ENCODE data around the gene CHDH.

Gene CHDH

DNA sequence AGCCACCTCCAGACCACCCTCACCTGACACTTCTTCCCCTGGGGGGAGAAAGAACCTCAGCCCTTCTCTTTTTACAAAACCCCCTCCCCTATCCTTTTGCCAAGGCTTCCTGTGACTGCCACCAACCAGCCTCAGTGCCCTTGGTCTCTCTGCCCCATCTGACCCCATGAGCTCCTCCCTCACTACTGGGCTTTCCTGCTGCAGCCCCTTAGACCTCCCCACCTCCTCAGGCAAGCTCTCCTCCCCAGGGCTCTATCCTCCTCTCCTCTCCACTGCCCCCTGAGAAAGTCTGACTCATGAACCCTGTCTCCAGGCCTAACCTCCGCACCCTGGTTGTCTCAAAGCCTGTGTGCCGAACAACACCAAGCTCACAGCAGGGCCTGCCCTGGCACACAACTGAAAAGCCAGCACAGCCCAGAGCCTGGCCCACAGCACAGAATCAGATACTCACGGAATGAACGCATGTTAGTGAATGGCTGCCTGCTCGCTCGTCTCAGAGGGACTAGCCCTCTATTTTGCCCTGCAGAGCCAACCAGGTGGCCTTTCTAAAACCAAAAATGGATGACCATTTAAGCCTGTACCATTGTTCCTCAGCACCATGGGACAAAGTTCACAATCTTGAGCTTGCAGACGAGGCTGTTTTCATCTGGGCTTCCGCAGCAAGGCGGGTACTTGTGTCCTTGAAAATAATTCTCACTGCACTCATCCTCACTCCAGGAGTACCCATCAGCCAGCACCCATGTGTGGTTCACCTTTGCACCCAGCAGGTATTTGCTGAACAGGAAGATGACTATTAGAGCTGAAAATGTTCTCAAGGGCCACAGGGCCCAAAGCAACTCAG is 1.7 kb downstream of the CHDH start:
- no peak overlapping the region for H3K4me3 ChIP-seq
- no peaks in the 10 kb centered on the region for H3K9me3 ChIP-seq (ENCODE audit: low read depth, low read length)
- TF ChIP-seq EZH2 (IDR thresholded peaks at IDR 0.05) = no peak
- no peak for TF ChIP-seq POLR2AphosphoS5 (IDR thresholded peaks at IDR 0.05; ENCODE audit: borderline replicate concordance, low read depth, low read length)
- no peak for TF ChIP-seq FOXP2 (optimal IDR thresholded peaks at IDR 0.05; ENCODE audit: control extremely low read depth, extremely low read length, insufficient read depth)
- H3K9ac ChIP-seq (ENCODE audit: insufficient read length) = no peak overlapping the region
- no peaks in the 10 kb centered on the region for H3K36me3 ChIP-seq (ENCODE audit: insufficient read depth, low read length)
- no peak overlapping the region for H3K27ac ChIP-seq
- DNase-seq (ENCODE audit: low read depth, low spot score) = no peak

DNA sequence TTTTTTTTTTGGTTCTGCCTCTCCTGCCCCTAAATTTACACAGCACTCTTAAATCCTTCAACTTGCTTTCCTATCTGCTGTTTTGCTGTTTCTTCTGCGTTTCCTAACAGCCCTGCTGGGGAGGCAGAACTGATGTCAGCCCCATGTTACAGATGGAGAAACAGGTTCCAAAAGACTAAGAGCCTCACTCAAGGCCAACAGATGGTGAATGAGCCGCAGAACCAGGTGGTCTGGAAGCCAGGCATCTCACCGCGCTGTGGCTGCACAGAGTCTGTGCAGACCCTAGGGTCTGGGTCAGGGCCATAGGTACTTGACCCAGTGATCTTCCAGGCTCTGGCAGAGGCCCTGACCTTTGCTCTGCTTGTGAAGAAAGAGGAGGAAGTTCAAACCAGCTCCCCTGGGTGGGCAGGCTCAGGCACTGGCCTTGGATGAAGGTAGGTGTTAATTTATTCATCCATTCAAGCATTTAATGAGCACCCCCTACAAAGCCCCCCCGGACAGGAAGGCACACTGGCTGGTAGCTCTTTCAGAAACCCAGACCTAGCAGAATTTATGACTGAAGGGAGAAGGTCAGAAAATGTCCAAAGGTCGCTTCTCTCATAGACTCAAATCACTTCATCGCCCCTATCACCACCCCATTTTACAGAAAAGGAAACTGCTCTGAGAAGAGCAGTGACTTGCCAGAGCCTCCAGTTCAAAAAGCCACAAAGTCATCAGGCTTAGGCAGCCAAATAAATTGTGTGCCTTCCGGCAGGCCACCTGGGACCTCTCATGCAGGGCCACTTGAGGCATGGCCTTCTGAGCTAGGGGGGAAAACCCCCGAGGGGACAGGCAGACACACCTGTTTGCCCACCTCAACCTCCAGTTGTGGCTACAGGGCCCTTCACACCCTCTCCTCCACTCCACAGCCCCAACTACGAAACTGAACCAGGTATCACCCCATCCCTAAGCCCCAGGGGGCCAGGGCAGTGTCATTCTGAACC is 2.7 kb downstream of the CHDH start:
- Histone ChIP-seq H3K4me3 (no peak overlapping the region), H3K9ac (ENCODE audit: insufficient read length) (no peak overlapping the region), H3K36me3 (ENCODE audit: insufficient read depth, low read length) (no peaks in the 10 kb centered on the region), H3K9me3 (ENCODE audit: low read depth, low read length) (no peaks in the 10 kb centered on the region), H3K27ac (no peak overlapping the region)
- DNase-seq (ENCODE audit: low read depth, low spot score) = no peak
- TF ChIP-seq FOXP2 (optimal IDR thresholded peaks at IDR 0.05; ENCODE audit: control extremely low read depth, extremely low read length, insufficient read depth) (no peak), EZH2 (IDR thresholded peaks at IDR 0.05) (no peak), POLR2AphosphoS5 (IDR thresholded peaks at IDR 0.05; ENCODE audit: borderline replicate concordance, low read depth, low read length) (no peak)

DNA sequence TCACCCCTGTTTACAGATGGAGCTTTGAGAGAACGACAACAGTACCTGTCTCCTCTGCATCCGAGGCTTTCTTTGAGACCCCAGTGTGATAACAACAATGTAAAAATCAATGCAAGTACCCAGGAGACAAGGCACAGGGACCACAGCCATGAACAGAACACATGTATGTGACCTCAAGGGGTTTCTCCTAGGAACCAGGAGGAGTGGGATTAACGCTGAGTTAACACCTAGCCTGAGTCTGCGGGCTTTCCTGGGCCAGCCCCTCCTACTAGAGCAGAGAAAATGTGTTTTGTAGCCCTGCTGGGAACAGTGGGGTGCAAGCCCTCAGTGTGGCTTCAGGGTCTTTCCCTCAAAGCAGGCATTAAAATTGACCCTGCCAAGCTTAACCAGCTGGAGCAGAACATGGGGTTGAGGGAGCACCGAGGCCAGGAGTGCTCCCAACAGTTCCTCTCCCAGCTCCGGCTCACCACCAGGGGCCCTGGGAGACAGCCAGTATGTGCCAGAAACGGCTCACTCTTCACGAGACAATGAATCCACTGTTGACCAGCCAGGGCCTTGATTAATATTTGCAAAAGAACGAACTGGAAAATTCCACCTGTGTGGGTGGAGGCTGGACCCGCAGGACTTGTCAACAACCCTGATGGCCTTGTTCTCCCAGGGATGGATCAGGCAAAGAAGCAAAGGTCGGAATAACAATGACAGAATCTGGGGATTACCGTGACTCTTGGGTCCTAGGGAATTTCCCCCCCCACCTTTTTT is 3.6 kb downstream of the CHDH start:
- TF ChIP-seq EZH2 (IDR thresholded peaks at IDR 0.05) = no peak
- Histone ChIP-seq H3K9ac (ENCODE audit: insufficient read length) (no peak overlapping the region), H3K27ac (no peak overlapping the region)

DNA sequence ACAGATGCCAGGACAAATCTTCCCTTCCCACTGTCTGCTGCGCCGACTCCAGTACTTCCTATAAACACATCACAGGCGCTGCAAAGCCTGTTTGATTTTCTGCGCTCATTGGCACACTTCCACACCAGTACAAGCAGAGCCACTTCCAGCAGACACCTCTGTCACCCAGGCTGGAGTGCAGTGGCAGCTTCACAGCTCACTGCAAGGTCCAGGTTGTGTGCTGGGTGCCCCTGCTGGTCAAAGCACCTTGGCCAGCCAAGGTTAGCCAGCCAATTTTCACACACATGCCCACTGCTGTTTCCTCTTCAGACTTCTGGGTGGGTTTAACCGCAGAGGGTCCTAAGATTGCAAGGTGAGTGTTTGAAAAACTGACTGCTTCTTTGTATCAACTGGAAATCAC is 4.9 kb downstream of the CHDH start:
- H3K36me3 ChIP-seq (ENCODE audit: insufficient read depth, low read length) = no peaks in the 10 kb centered on the region
- no peak overlapping the region for H3K4me3 ChIP-seq
- DNase-seq (ENCODE audit: low read depth, low spot score) = no peak
- no peak overlapping the region for H3K9ac ChIP-seq (ENCODE audit: insufficient read length)
- no peak overlapping the region for H3K27ac ChIP-seq
- no peaks in the 10 kb centered on the region for H3K9me3 ChIP-seq (ENCODE audit: low read depth, low read length)
- TF ChIP-seq FOXP2 (optimal IDR thresholded peaks at IDR 0.05; ENCODE audit: control extremely low read depth, extremely low read length, insufficient read depth) (no peak), EZH2 (IDR thresholded peaks at IDR 0.05) (no peak), POLR2AphosphoS5 (IDR thresholded peaks at IDR 0.05; ENCODE audit: borderline replicate concordance, low read depth, low read length) (no peak)

More for the DNA sequence above, 3.6 kb downstream of the CHDH start:
- Histone ChIP-seq H3K4me3 (no peak overlapping the region), H3K36me3 (ENCODE audit: insufficient read depth, low read length) (no peaks in the 10 kb centered on the region), H3K9me3 (ENCODE audit: low read depth, low read length) (no peaks in the 10 kb centered on the region)
- DNase-seq (ENCODE audit: low read depth, low spot score) = no peak

DNA sequence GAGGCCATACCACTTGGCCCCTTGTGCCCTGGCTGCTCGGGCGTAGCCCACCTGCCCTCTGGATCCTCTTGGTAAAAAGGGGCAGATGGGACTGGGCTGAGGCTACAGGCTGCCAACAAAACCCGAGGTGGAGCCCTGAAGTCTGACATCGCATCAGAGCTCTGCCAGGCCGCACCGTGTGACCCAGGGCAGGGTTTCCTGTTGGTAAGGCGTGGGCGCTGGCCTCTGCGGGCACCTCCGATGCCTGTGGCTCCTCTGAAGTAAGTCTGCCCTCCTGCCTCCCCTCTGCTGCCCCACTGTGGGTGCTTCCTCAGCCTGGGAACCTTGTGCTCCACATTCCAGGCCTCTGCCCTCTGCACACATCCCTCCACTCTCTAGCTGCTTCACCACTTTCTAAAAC is 8.9 kb downstream of the CHDH start:
- DNase-seq (ENCODE audit: low read depth, low spot score) = no peak
- H3K27ac ChIP-seq = no peak overlapping the region
- TF ChIP-seq POLR2AphosphoS5 (IDR thresholded peaks at IDR 0.05; ENCODE audit: borderline replicate concordance, low read depth, low read length) (no peak), FOXP2 (optimal IDR thresholded peaks at IDR 0.05; ENCODE audit: control extremely low read depth, extremely low read length, insufficient read depth) (no peak), EZH2 (IDR thresholded peaks at IDR 0.05) (no peak)
- no peaks in the 10 kb centered on the region for H3K9me3 ChIP-seq (ENCODE audit: low read depth, low read length)
- no peak overlapping the region for H3K9ac ChIP-seq (ENCODE audit: insufficient read length)
- no peaks in the 10 kb centered on the region for H3K36me3 ChIP-seq (ENCODE audit: insufficient read depth, low read length)
- H3K4me3 ChIP-seq = no peak overlapping the region

DNA sequence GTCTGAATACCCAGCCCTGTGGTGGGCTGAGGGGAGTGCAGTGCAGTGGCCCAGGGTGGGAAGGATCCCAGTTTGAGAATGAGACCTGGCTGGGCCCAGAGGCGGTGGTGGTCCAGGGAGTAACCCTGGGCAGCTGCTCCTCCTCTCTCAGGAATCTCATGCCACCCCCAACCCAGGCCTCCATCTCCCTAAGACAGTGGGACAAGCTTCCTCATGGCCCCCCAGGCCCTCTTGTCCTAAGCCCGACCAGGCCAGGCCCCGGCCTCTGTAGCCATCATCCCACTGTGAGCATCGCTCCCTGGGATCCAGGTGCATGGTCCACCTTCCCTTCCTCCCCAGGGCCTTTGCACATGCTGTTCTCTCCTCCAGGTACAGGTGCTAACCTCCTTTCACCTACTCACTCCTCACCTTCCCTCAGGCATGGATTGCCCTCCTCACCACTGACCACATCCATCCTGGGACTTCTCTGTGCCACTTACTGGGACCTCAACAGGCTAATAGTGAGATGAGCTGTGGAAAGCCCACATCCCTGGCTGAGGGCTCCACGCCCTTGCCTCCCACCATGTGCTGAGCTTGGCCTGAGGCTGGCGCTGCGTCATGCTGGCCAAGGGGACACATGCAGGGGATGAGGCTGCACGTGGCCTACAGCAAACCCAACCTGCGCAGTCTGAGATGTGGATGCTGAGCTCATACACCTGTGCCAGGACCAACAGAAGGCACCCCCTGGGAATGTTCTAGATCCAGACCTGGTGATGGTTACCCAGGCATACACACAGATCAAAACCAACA is 9.9 kb downstream of the CHDH start:
- DNase-seq (ENCODE audit: low read depth, low spot score) = no peak
- TF ChIP-seq EZH2 (IDR thresholded peaks at IDR 0.05) = no peak
- no peak for TF ChIP-seq FOXP2 (optimal IDR thresholded peaks at IDR 0.05; ENCODE audit: control extremely low read depth, extremely low read length, insufficient read depth)
- TF ChIP-seq POLR2AphosphoS5 (IDR thresholded peaks at IDR 0.05; ENCODE audit: borderline replicate concordance, low read depth, low read length) = no peak
- Histone ChIP-seq H3K9me3 (ENCODE audit: low read depth, low read length) (no peaks in the 10 kb centered on the region), H3K4me3 (no peak overlapping the region), H3K27ac (no peak overlapping the region), H3K9ac (ENCODE audit: insufficient read length) (no peak overlapping the region), H3K36me3 (ENCODE audit: insufficient read depth, low read length) (no peaks in the 10 kb centered on the region)

DNA sequence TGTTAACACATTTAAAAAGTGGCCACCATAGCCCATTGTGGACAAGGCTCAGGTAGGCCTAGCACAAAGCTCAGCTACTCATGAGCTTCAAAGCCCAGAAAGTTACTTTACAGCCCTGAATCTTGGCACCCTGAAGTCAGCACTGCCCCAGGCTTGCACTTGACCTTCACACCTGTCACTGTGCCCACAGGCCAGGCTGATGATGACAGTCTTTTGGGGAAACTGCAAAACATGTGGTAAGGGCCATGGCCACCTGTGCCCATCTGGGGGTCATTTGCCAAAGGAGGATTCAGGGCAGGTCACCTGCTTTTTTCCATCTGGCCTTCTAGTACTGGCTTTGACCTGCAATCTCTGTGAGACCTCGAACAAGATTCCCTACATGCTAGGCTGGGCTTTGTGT is 11.0 kb downstream of the CHDH start:
- Histone ChIP-seq H3K36me3 (ENCODE audit: insufficient read depth, low read length) (no peaks in the 10 kb centered on the region), H3K9me3 (ENCODE audit: low read depth, low read length) (no peaks in the 10 kb centered on the region), H3K4me3 (no peak overlapping the region), H3K9ac (ENCODE audit: insufficient read length) (no peak overlapping the region), H3K27ac (no peak overlapping the region)
- no peak for DNase-seq (ENCODE audit: low read depth, low spot score)
- no peak for TF ChIP-seq EZH2 (IDR thresholded peaks at IDR 0.05)
